Smooth muscle cell (in vitro differentiated cells): ENCODE data around the gene LY86. TPM values are rescaled to one million over a fixed set of nuclear protein-coding genes. Genes with fewer than 3 reads are reported as not detected.

Experiments used
- DNase-seq: peaks from one replicate; lab custom pipeline; 2025; ENCODE audit not compliant: unreplicated experiment; lab: John Stamatoyannopoulos, UW
- H2AFZ ChIP-seq: fragments of 200-600 bp; sonication (generic); 2 replicates; pipeline ENCODE4 v1.6.0; 2016; ENCODE audit warnings: antibody characterized with exemption, low read depth, mild to moderate bottlenecking
- H3F3A ChIP-seq: fragments of 200-600 bp; sonication (generic); 2 replicates; pipeline ENCODE4 v1.6.0; 2017; ENCODE audit warnings: antibody characterized with exemption, low read depth
- H3K27ac ChIP-seq: fragments of 200-600 bp; sonication (generic); 2 replicates; pipeline ENCODE4 v1.5.1; 2016; ENCODE audit warnings: low read depth, mild to moderate bottlenecking
- H3K27me3 ChIP-seq: fragments of 200-600 bp; sonication (generic); 2 replicates; pipeline ENCODE4 v1.6.1; 2016; ENCODE audit warnings: low read depth, mild to moderate bottlenecking
- H3K36me3 ChIP-seq: fragments of 200-600 bp; sonication (generic); 2 replicates; pipeline ENCODE4 v1.5.1; 2016; ENCODE audit warnings: low read depth
- H3K4me1 ChIP-seq: fragments of 200-600 bp; sonication (generic); 2 replicates; pipeline ENCODE4 v1.5.1; 2016; ENCODE audit warnings: low read depth
- H3K4me2 ChIP-seq: fragments of 200-600 bp; sonication (generic); 2 replicates; pipeline ENCODE4 v1.6.0; 2016; ENCODE audit warnings: mild to moderate bottlenecking
- H3K4me3 ChIP-seq: fragments of 200-600 bp; sonication (generic); 2 replicates; pipeline ENCODE4 v1.5.1; 2016; ENCODE audit warnings: mild to moderate bottlenecking
- H3K79me2 ChIP-seq: fragments of 200-600 bp; sonication (generic); 2 replicates; pipeline ENCODE4 v1.6.0; 2016; ENCODE audit warnings: low read depth, mild to moderate bottlenecking
- H3K9ac ChIP-seq: fragments of 200-600 bp; sonication (generic); 2 replicates; pipeline ENCODE4 v1.6.0; 2016; ENCODE audit warnings: low read depth
- H3K9me3 ChIP-seq: fragments of 200-600 bp; sonication (generic); replicated peaks from 2 replicates; pipeline ENCODE4 v1.5.1; 2016; ENCODE audit warnings: low read depth
- H4K20me1 ChIP-seq: fragments of 200-600 bp; sonication (generic); 2 replicates; pipeline ENCODE4 v1.6.0; 2016; ENCODE audit warnings: low read depth
- WGBS: methylation state at CpG from one replicate; pipeline ENCODE4 v1.1.7; 2016; ENCODE audit warnings: low lambda C conversion rate; 5-methylcytosine and 5-hydroxymethylcytosine counted together
- polyA plus RNA-seq: library from polyadenylated mRNA; unstranded; fragments of >200 nt; fragmentation: Nextera tagmentation; extraction: Ambion mirVana; gene quantifications from 2 replicates; pipeline ENCODE4 v1.2.1, GENCODE V29; 2016
- total RNA-seq: library from RNA; depleted of rRNA; stranded (reverse); fragments of >200 nt; gene quantifications from 2 replicates; pipeline ENCODE4 v1.2.3, GENCODE V29; 2014
- TF ChIP-seq, protein P1 (sequence below): fragments of 200-600 bp; sonication (generic); IDR thresholded peaks from 2 replicates; pipeline ENCODE4 v1.5.1; 2017; ENCODE audit warnings: borderline replicate concordance, mild to moderate bottlenecking, antibody characterized with exemption; ENCODE audit not compliant: insufficient read depth, poor library complexity, severe bottlenecking

The LY86 gene
- total and polyA plus RNA-seq, 2 experiments from 2014 or later, result not detected

- H2AFZ ChIP-seq, result no peak overlapping the region
- H3K4me3 ChIP-seq, result no peak overlapping the region
- H4K20me1 ChIP-seq, result no peaks in the 10 kb centered on the region
- WGBS, result 91% methylated on average over 8 of the region's 8 CpGs
- no peaks in the 10 kb centered on the region for H3F3A ChIP-seq
- H3K36me3 ChIP-seq, result no peaks in the 10 kb centered on the region
- H3K9me3 ChIP-seq, result no peaks in the 10 kb centered on the region
- H3K4me2 ChIP-seq, result no peak overlapping the region
- DNase-seq, result no peak
- TF ChIP-seq, protein P1, sequence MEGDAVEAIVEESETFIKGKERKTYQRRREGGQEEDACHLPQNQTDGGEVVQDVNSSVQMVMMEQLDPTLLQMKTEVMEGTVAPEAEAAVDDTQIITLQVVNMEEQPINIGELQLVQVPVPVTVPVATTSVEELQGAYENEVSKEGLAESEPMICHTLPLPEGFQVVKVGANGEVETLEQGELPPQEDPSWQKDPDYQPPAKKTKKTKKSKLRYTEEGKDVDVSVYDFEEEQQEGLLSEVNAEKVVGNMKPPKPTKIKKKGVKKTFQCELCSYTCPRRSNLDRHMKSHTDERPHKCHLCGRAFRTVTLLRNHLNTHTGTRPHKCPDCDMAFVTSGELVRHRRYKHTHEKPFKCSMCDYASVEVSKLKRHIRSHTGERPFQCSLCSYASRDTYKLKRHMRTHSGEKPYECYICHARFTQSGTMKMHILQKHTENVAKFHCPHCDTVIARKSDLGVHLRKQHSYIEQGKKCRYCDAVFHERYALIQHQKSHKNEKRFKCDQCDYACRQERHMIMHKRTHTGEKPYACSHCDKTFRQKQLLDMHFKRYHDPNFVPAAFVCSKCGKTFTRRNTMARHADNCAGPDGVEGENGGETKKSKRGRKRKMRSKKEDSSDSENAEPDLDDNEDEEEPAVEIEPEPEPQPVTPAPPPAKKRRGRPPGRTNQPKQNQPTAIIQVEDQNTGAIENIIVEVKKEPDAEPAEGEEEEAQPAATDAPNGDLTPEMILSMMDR, result no peak
- H3K9ac ChIP-seq, result no peak overlapping the region
- no peak overlapping the region for H3K27ac ChIP-seq
- H3K4me1 ChIP-seq, result no peaks in the 10 kb centered on the region
- no peaks in the 10 kb centered on the region for H3K79me2 ChIP-seq
- H3K27me3 ChIP-seq, result no peaks in the 10 kb centered on the region
Measured at GRCh38 chr6:6643398-6643797, 54.9 kb downstream of the LY86 start.

- no peaks in the 10 kb centered on the region for H4K20me1 ChIP-seq
- TF ChIP-seq, protein P1, result no peak
- H2AFZ ChIP-seq, result no peak overlapping the region
- H3K36me3 ChIP-seq, result no peaks in the 10 kb centered on the region
- 90% methylated on average over 3 of the region's 3 CpGs for WGBS
- H3K4me2 ChIP-seq, result no peak overlapping the region
- DNase-seq, result no peak
- H3K79me2 ChIP-seq, result no peaks in the 10 kb centered on the region
- H3K9me3 ChIP-seq, result no peaks in the 10 kb centered on the region
- no peak overlapping the region for H3K4me3 ChIP-seq
- no peaks in the 10 kb centered on the region for H3K27me3 ChIP-seq
- no peaks in the 10 kb centered on the region for H3F3A ChIP-seq
- H3K4me1 ChIP-seq, result no peaks in the 10 kb centered on the region
- H3K27ac ChIP-seq, result no peak overlapping the region
- H3K9ac ChIP-seq, result no peak overlapping the region
Measured at GRCh38 chr6:6645261-6645917, 56.9 kb downstream of the LY86 start.

- H3K4me1 ChIP-seq, result no peaks in the 10 kb centered on the region
- no peaks in the 10 kb centered on the region for H4K20me1 ChIP-seq
- H3K4me2 ChIP-seq, result no peak overlapping the region
- H2AFZ ChIP-seq, result no peak overlapping the region
- H3K79me2 ChIP-seq, result no peaks in the 10 kb centered on the region
- WGBS, result 79% methylated on average over 2 of the region's 2 CpGs
- no peaks in the 10 kb centered on the region for H3F3A ChIP-seq
- H3K4me3 ChIP-seq, result no peak overlapping the region
- TF ChIP-seq, protein P1, result no peak
- H3K9ac ChIP-seq, result no peak overlapping the region
- no peaks in the 10 kb centered on the region for H3K27me3 ChIP-seq
- no peaks in the 10 kb centered on the region for H3K36me3 ChIP-seq
- no peaks in the 10 kb centered on the region for H3K9me3 ChIP-seq
- no peak for DNase-seq
- H3K27ac ChIP-seq, result no peak overlapping the region
Measured at GRCh38 chr6:6646384-6646783, 57.9 kb downstream of the LY86 start.

- H3K27ac ChIP-seq, result no peak overlapping the region
- no peak for DNase-seq
- no peak overlapping the region for H3K9ac ChIP-seq
- H3F3A ChIP-seq, result no peaks in the 10 kb centered on the region
- no peaks in the 10 kb centered on the region for H4K20me1 ChIP-seq
- no peak overlapping the region for H3K4me2 ChIP-seq
- H3K36me3 ChIP-seq, result no peaks in the 10 kb centered on the region
- TF ChIP-seq, protein P1, result no peak
- no peak overlapping the region for H2AFZ ChIP-seq
- no peaks in the 10 kb centered on the region for H3K27me3 ChIP-seq
- H3K9me3 ChIP-seq, result no peaks in the 10 kb centered on the region
- no peaks in the 10 kb centered on the region for H3K4me1 ChIP-seq
- H3K4me3 ChIP-seq, result no peak overlapping the region
- WGBS, result 40% methylated on average over 2 of the region's 2 CpGs
- H3K79me2 ChIP-seq, result no peaks in the 10 kb centered on the region
Measured at GRCh38 chr6:6646859-6647258, 58.3 kb downstream of the LY86 start.
